ENCODE data around the gene TRIP10. TPM values are rescaled to one million over a fixed set of nuclear protein-coding genes. Genes with fewer than 3 reads are reported as not detected.

TRIP10 gene
- total RNA-seq, 3 donors from 2014 or later, result 56.9 to 98.1 (median 87.5) TPM

DNA sequence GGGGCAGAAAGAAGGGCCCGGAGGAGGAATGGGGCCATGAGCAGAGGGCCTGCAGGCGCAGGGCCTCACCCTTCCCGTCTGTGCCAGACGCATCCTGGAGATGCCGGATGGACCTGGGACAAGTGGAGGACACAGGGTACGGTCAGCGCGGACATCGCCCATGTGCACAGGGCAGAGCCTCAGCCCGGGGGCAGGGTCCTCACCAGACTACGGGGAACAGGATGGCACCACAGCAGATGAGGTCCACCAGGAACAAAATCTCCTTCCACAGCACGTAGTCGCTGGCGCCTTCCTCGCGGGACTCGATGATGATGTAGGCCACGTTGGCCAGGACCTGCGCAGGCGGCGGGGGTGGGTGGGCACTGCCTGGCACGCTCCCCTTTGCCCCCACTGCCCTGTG is 7.7 kb upstream of the TRIP10 start:
- Histone ChIP-seq H3K27me3 (no peaks in the 10 kb centered on the region), H3K4me1 (peaks cover 0 to 7% of the 10 kb centered on the region in 2 donors), H3K27ac (no peak overlapping the region), H3K36me3 (peaks cover 4% of the 10 kb centered on the region), H3K9me3 (no peaks in the 10 kb centered on the region), H3K4me3 (no peak overlapping the region)
- no peak for DNase-seq (ENCODE audit: low spot score in 2 of 2)
- intact Hi-C loops (cut with DNase I; ENCODE audit: low total_unique reads), result no loop called here
- TF ChIP-seq POLR2A (IDR thresholded peaks at IDR 0.05) (no peak), POLR2AphosphoS5 (IDR thresholded peaks at IDR 0.05) (no peak)
- TF ChIP-seq, protein P1, sequence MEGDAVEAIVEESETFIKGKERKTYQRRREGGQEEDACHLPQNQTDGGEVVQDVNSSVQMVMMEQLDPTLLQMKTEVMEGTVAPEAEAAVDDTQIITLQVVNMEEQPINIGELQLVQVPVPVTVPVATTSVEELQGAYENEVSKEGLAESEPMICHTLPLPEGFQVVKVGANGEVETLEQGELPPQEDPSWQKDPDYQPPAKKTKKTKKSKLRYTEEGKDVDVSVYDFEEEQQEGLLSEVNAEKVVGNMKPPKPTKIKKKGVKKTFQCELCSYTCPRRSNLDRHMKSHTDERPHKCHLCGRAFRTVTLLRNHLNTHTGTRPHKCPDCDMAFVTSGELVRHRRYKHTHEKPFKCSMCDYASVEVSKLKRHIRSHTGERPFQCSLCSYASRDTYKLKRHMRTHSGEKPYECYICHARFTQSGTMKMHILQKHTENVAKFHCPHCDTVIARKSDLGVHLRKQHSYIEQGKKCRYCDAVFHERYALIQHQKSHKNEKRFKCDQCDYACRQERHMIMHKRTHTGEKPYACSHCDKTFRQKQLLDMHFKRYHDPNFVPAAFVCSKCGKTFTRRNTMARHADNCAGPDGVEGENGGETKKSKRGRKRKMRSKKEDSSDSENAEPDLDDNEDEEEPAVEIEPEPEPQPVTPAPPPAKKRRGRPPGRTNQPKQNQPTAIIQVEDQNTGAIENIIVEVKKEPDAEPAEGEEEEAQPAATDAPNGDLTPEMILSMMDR (IDR thresholded peaks at IDR 0.05), result no peak

DNA sequence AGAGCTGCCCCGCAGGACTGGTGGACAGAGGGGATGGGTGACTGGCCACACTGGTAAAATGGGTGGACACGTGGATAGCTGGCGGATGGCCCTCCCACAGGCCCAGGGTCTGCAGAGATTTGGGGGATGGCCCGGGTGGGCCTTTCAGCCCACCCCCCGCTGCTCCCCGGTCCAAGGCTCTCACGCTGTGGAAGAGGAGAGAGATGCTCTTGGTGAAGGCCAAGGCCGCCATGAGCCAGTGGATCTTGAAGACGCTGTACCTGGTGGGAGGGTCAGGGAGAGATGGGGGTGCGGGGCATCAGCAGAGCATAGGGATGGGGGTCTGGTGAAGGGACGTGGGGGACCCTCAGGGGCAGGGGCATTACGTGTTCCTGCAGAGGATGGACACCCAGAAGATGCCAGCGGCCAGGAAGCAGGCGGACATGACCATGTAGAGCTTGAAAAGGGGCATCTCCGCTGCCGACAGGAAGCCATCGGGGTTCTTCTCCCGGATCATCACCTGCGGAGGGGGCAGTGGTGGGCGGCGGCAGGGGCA is 6.6 kb upstream of the TRIP10 start:
- Histone ChIP-seq H3K36me3 (peaks cover 4% of the 10 kb centered on the region), H3K9me3 (no peaks in the 10 kb centered on the region), H3K4me1 (peaks cover 1 to 7% of the 10 kb centered on the region in 2 donors), H3K27ac (peak overlapping the region in 1 of 2 donors; percentile 5), H3K27me3 (no peaks in the 10 kb centered on the region), H3K4me3 (no peak overlapping the region)
- TF ChIP-seq POLR2AphosphoS5 (IDR thresholded peaks at IDR 0.05) (no peak), POLR2A (IDR thresholded peaks at IDR 0.05) (no peak)
- TF ChIP-seq, protein P1 (IDR thresholded peaks at IDR 0.05), result no peak
- no peak for DNase-seq (ENCODE audit: low spot score in 2 of 2)
- intact Hi-C loops (cut with DNase I; ENCODE audit: low total_unique reads), result no loop called here

DNA sequence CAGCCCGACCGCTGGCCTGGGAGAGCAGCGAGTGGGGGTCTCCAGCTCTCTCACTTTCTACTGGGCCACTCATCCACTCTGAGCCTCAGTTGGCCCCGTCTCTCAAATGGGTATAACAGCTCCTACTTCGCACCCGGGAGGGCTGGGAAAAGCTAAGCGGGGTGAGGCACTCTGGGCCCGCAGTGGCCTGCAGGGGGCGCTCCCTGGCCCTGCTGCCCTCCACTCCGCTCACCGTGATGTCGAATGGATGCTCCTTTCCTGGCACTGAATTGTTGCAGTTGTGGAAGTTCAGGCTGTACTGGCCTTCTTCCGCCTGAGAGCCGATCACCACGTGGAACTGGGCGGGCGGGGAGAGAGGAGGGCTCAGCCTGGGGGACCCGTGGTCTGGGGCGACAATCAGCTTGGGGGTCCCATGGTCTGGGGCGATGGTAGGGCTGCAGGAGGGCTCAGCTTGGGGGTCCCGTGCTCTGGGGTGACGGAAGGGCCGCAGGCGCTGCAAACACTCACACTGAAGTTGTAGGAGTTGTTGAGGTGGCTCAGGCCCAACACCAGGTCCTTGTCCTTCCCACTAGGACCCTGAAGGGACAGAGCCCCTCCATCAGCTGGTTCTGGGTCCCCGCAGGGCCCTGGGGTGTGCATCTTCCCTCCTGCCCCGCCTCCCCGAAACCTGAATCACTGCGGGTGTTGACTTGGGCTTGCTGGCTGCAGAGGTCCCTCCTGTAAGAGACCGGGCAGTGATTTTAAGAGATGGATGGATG is 6.0 kb upstream of the TRIP10 start:
- intact Hi-C loops (cut with DNase I; ENCODE audit: low total_unique reads), result no loop called here
- no peak for DNase-seq (ENCODE audit: low spot score in 2 of 2)
- Histone ChIP-seq H3K4me3 (no peak overlapping the region), H3K9me3 (no peaks in the 10 kb centered on the region), H3K27me3 (no peaks in the 10 kb centered on the region), H3K4me1 (peaks cover 5 to 14% of the 10 kb centered on the region in 2 donors), H3K27ac (peak overlapping the region in 1 of 2 donors; percentile 9), H3K36me3 (peaks cover 4% of the 10 kb centered on the region)
- no peak for TF ChIP-seq POLR2A (IDR thresholded peaks at IDR 0.05)
- TF ChIP-seq, protein P1 (IDR thresholded peaks at IDR 0.05), result no peak

DNA sequence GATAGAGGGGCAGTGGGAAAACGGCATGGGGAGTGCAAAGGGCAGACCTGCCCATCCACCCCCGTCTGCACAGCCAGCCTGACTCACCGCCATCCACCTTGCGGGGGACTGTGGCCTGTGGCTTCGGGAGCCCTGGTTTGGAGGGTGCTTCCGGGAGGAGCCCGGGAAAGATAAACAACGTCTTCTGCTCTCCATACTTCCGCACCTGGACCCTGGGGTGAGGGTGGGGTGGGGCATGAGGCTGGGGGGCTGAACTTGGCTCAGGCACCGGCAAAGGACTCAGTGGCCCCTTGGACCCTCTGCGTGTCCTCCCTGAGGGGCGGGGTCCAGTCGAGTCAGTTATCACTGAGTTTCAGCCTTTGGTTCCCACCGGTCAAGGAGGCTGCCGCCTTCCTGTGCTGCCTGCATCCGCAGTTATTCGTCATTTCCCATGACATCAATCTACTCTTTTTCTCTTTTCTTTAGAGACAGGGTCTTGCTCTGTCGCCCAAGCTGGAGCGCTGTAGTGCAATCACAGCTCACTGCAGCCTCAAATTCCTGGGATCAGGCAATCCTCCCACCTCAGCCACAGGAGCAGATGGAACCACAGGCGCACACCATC is 5.3 kb upstream of the TRIP10 start:
- H3K4me1 ChIP-seq, result peaks cover 5 to 20% of the 10 kb centered on the region in 2 donors
- no peak overlapping the region for H3K4me3 ChIP-seq
- H3K36me3 ChIP-seq, result peaks cover 4% of the 10 kb centered on the region
- intact Hi-C loops (cut with DNase I; ENCODE audit: low total_unique reads), result no loop called here
- TF ChIP-seq, protein P1 (IDR thresholded peaks at IDR 0.05), result no peak
- TF ChIP-seq POLR2AphosphoS5 (IDR thresholded peaks at IDR 0.05) (no peak), POLR2A (IDR thresholded peaks at IDR 0.05) (no peak)
- no peak for DNase-seq (ENCODE audit: low spot score in 2 of 2)
- no peaks in the 10 kb centered on the region for H3K9me3 ChIP-seq
- H3K27me3 ChIP-seq, result no peaks in the 10 kb centered on the region
- H3K27ac ChIP-seq, result peak overlapping the region in 1 of 2 donors; percentile 9
